CD14-positive monocyte (primary cell): ENCODE data around the gene ZSWIM1. TPM values are rescaled to one million over a fixed set of nuclear protein-coding genes. Genes with fewer than 3 reads are reported as not detected.
A peak's percentile ranks its signal among the peaks of the same experiment; 100 is the strongest.

Experiments used
- DNase-seq, 3 donors: peaks; one replicate each; pipeline ENCODE4 v3.0.0-alpha.2; 2011 to 2022
- H2AFZ ChIP-seq: 2 replicates; pipeline ENCODE4 v1.6.0; 2012; ENCODE audit warnings: mild to moderate bottlenecking, low read depth, low read length, inconsistent platforms; ENCODE audit not compliant: insufficient read depth, poor library complexity, severe bottlenecking
- H3K27ac ChIP-seq, 2 donors: 1 replicate in 1 of 2; 2 replicates in 1 of 2; pipeline ENCODE4 v1.5.1; 2012 to 2013; ENCODE audit warnings: low read length in 2 of 2, control low read depth in 1 of 2, inconsistent platforms in 1 of 2, low read depth in 1 of 2, mild to moderate bottlenecking in 1 of 2
- H3K27me3 ChIP-seq, 2 donors: one replicate each; pipeline versions ENCODE4 v1.6.0 to v1.6.1; 2011 to 2013; ENCODE audit warnings: low read length in 2 of 2; ENCODE audit not compliant: control insufficient read depth in 2 of 2, insufficient read depth in 2 of 2
- H3K36me3 ChIP-seq, 2 donors: replicated peaks in 1 of 2; 1 replicate in 1 of 2; 2 replicates in 1 of 2; pipeline versions ENCODE4 v1.5.1 to v1.6.1; 2012 to 2013; ENCODE audit warnings: low read length in 2 of 2, control low read depth in 1 of 2, inconsistent platforms in 1 of 2, mild to moderate bottlenecking in 1 of 2; ENCODE audit not compliant: insufficient read depth in 2 of 2, control insufficient read depth in 1 of 2
- H3K4me1 ChIP-seq, 2 donors: 1 replicate in 1 of 2; 2 replicates in 1 of 2; pipeline versions ENCODE4 v1.5.1 to v1.6.1; 2012 to 2013; ENCODE audit warnings: low read length in 2 of 2, control low read depth in 1 of 2, inconsistent platforms in 1 of 2, mild to moderate bottlenecking in 1 of 2, moderate library complexity in 1 of 2; ENCODE audit not compliant: insufficient read depth in 2 of 2, control insufficient read depth in 1 of 2
- H3K4me2 ChIP-seq: replicated peaks from 2 replicates; pipeline ENCODE3; 2012; ENCODE audit warnings: low read length, moderate library complexity, mild to moderate bottlenecking; ENCODE audit not compliant: poor library complexity, severe bottlenecking; ENCODE audit errors: extremely low read depth
- H3K4me3 ChIP-seq, 3 experiments: fragments of 200-600 bp in 1 of 3; sonication (generic) in 1 of 3; replicated peaks in 1 of 3; 1 replicate in 2 of 3; 2 replicates in 1 of 3; pipeline ENCODE4 v1.5.1; 2011 to 2013; ENCODE audit warnings: low read length in 3 of 3, mild to moderate bottlenecking in 3 of 3, control low read depth in 2 of 3, low read depth in 2 of 3, inconsistent platforms in 1 of 3, moderate library complexity in 1 of 3
- H3K79me2 ChIP-seq: 2 replicates; pipeline ENCODE4 v1.6.0; 2012; ENCODE audit warnings: mild to moderate bottlenecking, control low read depth, inconsistent platforms, low read length, moderate library complexity; ENCODE audit not compliant: insufficient read depth
- H3K9ac ChIP-seq: 2 replicates; pipeline ENCODE4 v1.6.0; 2017; ENCODE audit warnings: low read length, mild to moderate bottlenecking; ENCODE audit not compliant: insufficient read depth, poor library complexity, severe bottlenecking
- H3K9me3 ChIP-seq, 2 donors: replicated peaks in 1 of 2; 1 replicate in 1 of 2; 2 replicates in 1 of 2; pipeline versions ENCODE4 v1.5.1 to v1.6.1; 2012 to 2013; ENCODE audit warnings: low read length in 2 of 2, control low read depth in 1 of 2; ENCODE audit not compliant: control insufficient read depth in 1 of 2, insufficient read depth in 1 of 2
- H4K20me1 ChIP-seq: 2 replicates; pipeline ENCODE4 v1.6.0; 2012; ENCODE audit warnings: mild to moderate bottlenecking, low read length, control low read depth, moderate library complexity; ENCODE audit not compliant: insufficient read depth
- H3K27ac Mint-ChIP-seq, 7 donors: one replicate each; pipeline ENCODE4 v1.8.0; 2020; ENCODE audit warnings: mild to moderate bottlenecking in 7 of 7, mixed read lengths in 7 of 7, moderate library complexity in 6 of 7, inconsistent platforms in 2 of 7
- H3K27me3 Mint-ChIP-seq, 3 donors: one replicate each; pipeline ENCODE4 v1.8.0; 2021 to 2022; ENCODE audit warnings: low read depth in 3 of 3, mild to moderate bottlenecking in 3 of 3, mixed read lengths in 3 of 3, moderate library complexity in 3 of 3, inconsistent platforms in 1 of 3
- H3K36me3 Mint-ChIP-seq, 2 donors: one replicate each; pipeline ENCODE4 v1.8.0; 2020; ENCODE audit warnings: mixed read lengths in 2 of 2, inconsistent platforms in 1 of 2, mild to moderate bottlenecking in 1 of 2
- H3K4me1 Mint-ChIP-seq: one replicate; pipeline ENCODE4 v1.8.0; 2020; ENCODE audit warnings: mild to moderate bottlenecking, mixed read lengths
- H3K4me3 Mint-ChIP-seq, 2 donors: one replicate each; pipeline ENCODE4 v1.8.0; 2020; ENCODE audit warnings: mild to moderate bottlenecking in 2 of 2, mixed read lengths in 2 of 2, moderate library complexity in 1 of 2
- H3K9me3 Mint-ChIP-seq, 7 donors: one replicate each; pipeline ENCODE4 v1.8.0; 2020 to 2022; ENCODE audit warnings: mixed read lengths in 7 of 7, mild to moderate bottlenecking in 6 of 7, moderate library complexity in 6 of 7, inconsistent platforms in 2 of 7
- WGBS: methylation state at CpG from one replicate; pipeline ENCODE4 v1.1.5; 2013; ENCODE audit warnings: missing lambda C conversion rate; ENCODE audit not compliant: insufficient coverage; 5-methylcytosine and 5-hydroxymethylcytosine counted together
- intact Hi-C, 2 donors: fragments of 100-400 bp; cut with micrococcal nuclease; formaldehyde crosslinking; loops; one replicate each; pipeline versions ENCODE4 v1.15.0 to v1.15.1; 2023
- polyA plus RNA-seq, 3 donors: library from polyadenylated mRNA; depleted of rRNA in 1 of 3; unstranded in 2 of 3; stranded (reverse) in 1 of 3; fragments of 300-500 nt in 2 of 3; fragments of >200 nt in 1 of 3; fragmentation: Illumina TruSeq in 2 of 3; gene quantifications; 1 replicate in 2 of 3; 2 replicates in 1 of 3; pipeline ENCODE4 v1.2.3, GENCODE V29; 2012 to 2021
- TF ChIP-seq, protein P1 (sequence below): fragments of 200-600 bp; IDR thresholded peaks from one replicate; pipeline ENCODE4 v1.8.0; 2022; ENCODE audit warnings: antibody characterized with exemption, mild to moderate bottlenecking

ZSWIM1 gene
- polyA plus RNA-seq, 3 donors = 2.5 to 2.6 (median 2.5) TPM

DNA sequence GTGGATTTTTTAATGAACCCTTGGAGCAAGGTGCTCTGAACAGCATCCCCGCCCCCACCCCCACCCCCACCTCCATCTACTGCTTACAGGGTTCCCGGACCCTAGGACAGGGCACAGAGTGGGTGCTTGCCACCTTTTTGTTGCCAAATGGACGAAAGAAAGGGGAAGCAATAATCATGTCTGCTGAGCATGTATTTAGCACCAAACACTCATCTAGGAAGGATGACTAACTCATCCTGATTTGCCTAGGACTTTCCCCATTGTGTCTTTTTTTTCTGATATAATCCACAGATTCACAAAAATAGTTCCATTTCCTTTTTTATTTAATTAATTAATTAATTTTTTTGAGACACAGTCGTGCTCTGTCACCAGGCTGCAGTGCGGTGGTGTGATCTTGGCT is 32.1 kb downstream of the ZSWIM1 start:
- H3K27ac Mint-ChIP-seq = peak overlapping the region in 4 of 7 donors; percentile 41 to 81 (median 63)
- peaks cover 0 to 3% (median 0%) of the 10 kb centered on the region in 7 donors for H3K9me3 Mint-ChIP-seq
- Histone ChIP-seq H4K20me1 (no peaks in the 10 kb centered on the region), H3K36me3 (no peaks in the 10 kb centered on the region), H3K9me3 (no peaks in the 10 kb centered on the region), H2AFZ (no peak overlapping the region), H3K9ac (no peak overlapping the region), H3K4me3 (no peak overlapping the region), H3K27ac (peak overlapping the region in 1 of 2 donors; percentile 35), H3K79me2 (no peaks in the 10 kb centered on the region), H3K4me1 (peaks cover 62 to 65% of the 10 kb centered on the region in 2 donors), H3K27me3 (no peaks in the 10 kb centered on the region), H3K4me2 (no peak overlapping the region)
- WGBS = 73% methylated on average over 2 of the region's 5 CpGs
- peak overlapping the region; percentile 20 to 42 for H3K4me3 Mint-ChIP-seq
- DNase-seq = peak; percentile 74 to 93 (median 89)
- TF ChIP-seq, protein P1, sequence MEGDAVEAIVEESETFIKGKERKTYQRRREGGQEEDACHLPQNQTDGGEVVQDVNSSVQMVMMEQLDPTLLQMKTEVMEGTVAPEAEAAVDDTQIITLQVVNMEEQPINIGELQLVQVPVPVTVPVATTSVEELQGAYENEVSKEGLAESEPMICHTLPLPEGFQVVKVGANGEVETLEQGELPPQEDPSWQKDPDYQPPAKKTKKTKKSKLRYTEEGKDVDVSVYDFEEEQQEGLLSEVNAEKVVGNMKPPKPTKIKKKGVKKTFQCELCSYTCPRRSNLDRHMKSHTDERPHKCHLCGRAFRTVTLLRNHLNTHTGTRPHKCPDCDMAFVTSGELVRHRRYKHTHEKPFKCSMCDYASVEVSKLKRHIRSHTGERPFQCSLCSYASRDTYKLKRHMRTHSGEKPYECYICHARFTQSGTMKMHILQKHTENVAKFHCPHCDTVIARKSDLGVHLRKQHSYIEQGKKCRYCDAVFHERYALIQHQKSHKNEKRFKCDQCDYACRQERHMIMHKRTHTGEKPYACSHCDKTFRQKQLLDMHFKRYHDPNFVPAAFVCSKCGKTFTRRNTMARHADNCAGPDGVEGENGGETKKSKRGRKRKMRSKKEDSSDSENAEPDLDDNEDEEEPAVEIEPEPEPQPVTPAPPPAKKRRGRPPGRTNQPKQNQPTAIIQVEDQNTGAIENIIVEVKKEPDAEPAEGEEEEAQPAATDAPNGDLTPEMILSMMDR = no peak
- intact Hi-C loops = loop anchor here in 1 of 2 donors (5.0 kb wide), 2 partner anchors 59 to 94 kb away; partner anchors contain the start of genes MMP9 and ZNF335
- peaks cover 0 to 1% of the 10 kb centered on the region in 2 donors for H3K36me3 Mint-ChIP-seq
- H3K4me1 Mint-ChIP-seq = peaks cover 46% of the 10 kb centered on the region
- H3K27me3 Mint-ChIP-seq = peaks cover 2 to 3% (median 3%) of the 10 kb centered on the region in 3 donors

DNA sequence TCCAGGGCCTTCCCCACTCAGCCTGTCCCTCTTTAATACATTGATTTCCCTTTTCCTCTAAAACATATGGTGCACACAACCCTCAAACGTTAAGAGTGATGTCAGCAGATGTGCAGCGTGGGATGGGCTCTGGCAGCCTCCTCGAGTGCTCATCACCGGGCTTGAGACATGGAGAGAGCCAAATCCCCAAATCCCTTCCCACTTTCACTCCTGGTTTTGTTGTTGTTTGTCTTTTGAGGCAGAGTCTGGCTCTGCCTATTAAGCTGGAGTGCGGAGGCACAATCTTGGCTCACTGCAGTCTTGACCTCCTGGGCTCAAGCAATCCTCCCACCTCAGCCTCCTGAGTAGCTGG is 36.7 kb downstream of the ZSWIM1 start:
- H3K36me3 Mint-ChIP-seq = no peaks in the 10 kb centered on the region
- H3K4me3 ChIP-seq = no peak overlapping the region
- H3K27me3 ChIP-seq = no peaks in the 10 kb centered on the region
- no CpG with 5 or more reads among the region's 5 CpGs for WGBS
- intact Hi-C loops = no loop called here
- H3K4me1 Mint-ChIP-seq = peaks cover 28% of the 10 kb centered on the region
- H3K36me3 ChIP-seq = no peaks in the 10 kb centered on the region
- no peaks in the 10 kb centered on the region for H4K20me1 ChIP-seq
- peaks cover 0 to 2% (median 0%) of the 10 kb centered on the region in 7 donors for H3K9me3 Mint-ChIP-seq
- peaks cover 1 to 8% (median 4%) of the 10 kb centered on the region in 3 donors for H3K27me3 Mint-ChIP-seq
- no peak overlapping the region for H2AFZ ChIP-seq
- H3K4me1 ChIP-seq = peaks cover 39% of the 10 kb centered on the region in 2 donors
- no peaks in the 10 kb centered on the region for H3K9me3 ChIP-seq
- no peak overlapping the region for H3K4me2 ChIP-seq
- no peak overlapping the region for H3K27ac Mint-ChIP-seq
- no peak for DNase-seq
- no peaks in the 10 kb centered on the region for H3K79me2 ChIP-seq
- H3K9ac ChIP-seq = no peak overlapping the region
- no peak overlapping the region for H3K27ac ChIP-seq
- TF ChIP-seq, protein P1 = no peak
- H3K4me3 Mint-ChIP-seq = peak overlapping the region in 1 of 2 donors; percentile 37
